K562 treated with DMSO at 1 percent for 12 hours (cell line): ENCODE results near the gene SNAPC2. TPM values are rescaled to one million over a fixed set of nuclear protein-coding genes. Genes with fewer than 3 reads are reported as not detected.

Experiments
- total RNA-seq: library from RNA; unstranded; fragments of 300-600 nt; gene quantifications from 2 replicates; pipeline ENCODE4 v1.2.3, GENCODE V29; 2022; ENCODE audit not compliant: insufficient read depth

Gene SNAPC2
- 42.2 and 51.8 TPM in 2 replicates for total RNA-seq

GRCh38 chr19:7919610-7920518 is at the start of gene SNAPC2:
Gene SNAPC2 (plus strand): TSS chr19:7920338. CDS start chr19:7920367, 29 bp downstream.

GRCh38 chr19:7874076-7874896 is 45.9 kb upstream of the SNAPC2 start, which contains the start of gene PRR36:
Gene PRR36 (minus strand): TSS chr19:7874390. CDS start chr19:7873689, 701 bp downstream.

DNA sequence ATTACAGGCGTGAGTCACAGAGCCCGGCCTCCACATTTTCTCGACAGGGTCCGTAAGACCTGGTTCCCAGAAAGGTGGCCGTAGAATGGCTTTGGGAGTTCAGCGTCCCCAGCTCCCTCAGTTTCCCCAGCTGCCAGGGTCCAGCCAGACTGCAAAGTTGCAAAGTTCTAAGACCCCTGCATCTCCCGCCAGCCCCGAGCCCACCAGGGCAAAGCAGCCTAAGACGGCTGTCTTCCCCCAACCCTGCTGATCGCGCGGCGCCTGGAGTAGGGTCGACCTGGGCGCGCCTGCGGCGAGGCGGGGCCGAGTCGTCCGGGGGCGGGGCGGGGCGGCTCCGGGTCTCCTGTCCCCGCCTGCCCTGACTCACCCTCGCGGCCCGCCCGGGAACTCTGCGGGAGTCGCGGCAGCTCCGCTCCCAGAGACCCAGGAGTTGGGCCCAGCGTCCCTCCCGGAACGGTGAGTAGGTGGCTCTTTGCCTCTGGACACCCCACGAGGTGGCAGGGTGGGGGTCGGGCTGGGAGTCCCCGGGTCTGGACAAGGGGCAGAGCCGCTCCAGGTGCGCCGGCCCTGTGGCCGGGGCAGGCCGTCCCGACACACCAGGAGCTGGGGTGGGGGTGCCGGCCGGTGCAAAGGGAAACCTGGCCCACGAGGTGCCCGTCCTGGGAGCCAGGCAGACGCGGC is 31.9 kb upstream of the SNAPC2 start, which contains the start of gene LRRC8E:
TSS of gene LRRC8E (plus strand) at position 366 of the 681 bp plus-strand sequence. CDS start 7,094 bp downstream, outside the sequence.

GRCh38 chr19:7903244-7904073 is 16.7 kb upstream of the SNAPC2 start, which contains the start of gene MAP2K7:
Gene MAP2K7 (plus strand): TSS chr19:7903877. CDS start chr19:7903945, 68 bp downstream.

DNA sequence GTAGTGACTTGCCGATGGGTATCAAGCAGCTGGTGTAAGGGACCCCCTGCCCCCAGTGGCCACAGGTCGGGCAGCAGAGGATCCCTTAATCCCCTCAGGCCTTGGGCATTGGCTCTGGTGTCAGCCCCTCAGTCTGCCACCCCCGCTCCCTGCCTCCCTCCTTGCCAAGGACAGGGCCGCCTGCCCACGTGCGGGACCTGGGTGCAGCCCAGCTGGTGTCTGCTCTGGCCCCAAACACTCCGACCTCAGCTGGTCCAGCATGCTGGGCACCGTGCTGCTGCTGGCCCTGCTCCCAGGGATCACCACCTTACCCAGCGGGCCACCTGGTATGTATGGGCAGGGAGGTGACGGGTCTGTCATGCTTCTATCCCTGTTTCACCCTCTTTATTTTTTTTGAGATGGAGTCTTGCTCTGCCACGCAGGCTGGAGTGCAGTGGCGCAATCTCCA is 5.5 kb upstream of the SNAPC2 start, which contains the start of gene TGFBR3L:
TSS of gene TGFBR3L (plus strand) at position 233 of the 448 bp plus-strand sequence.

DNA sequence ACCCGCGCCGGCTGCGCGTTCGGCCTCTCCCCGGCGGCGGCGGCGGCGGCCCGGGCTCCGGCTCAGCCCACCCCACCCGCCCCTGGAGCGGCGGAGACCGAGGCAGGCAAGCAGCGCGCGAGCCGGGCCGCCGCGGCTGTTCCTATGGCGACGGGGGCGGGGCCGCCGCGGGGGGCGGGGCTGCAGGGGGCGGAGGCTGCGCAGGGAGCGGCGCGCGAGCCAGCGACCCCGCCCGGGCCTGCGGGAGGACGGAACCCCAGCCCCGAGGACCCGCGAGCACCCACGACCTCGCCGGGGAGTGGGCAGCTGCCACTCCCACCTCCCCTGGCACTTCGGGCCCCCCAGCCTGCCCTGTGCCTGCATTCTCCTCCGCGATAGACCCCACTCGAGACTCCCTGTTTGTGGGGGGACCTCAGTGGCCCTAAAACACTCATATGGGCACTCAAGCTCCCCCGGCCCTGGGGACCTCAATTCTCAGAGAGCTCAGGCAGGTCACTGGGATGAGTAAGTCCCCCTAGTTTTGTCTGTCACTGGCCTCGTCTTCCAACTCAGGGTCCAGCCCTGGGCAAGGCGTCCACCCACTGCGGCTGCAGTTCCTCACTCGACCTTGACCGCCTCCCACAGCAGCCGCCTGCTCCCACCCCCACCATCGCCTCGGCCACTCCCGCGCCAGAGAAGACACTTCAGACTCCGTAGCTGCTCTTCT is 6.0 kb downstream of the SNAPC2 start, which contains the start of gene CTXN1:
TSS of gene CTXN1 (minus strand) at position 115 of the 706 bp plus-strand sequence. CDS start 597 bp downstream, outside the sequence.

GRCh38 chr19:7943444-7944176 is 23.5 kb downstream of the SNAPC2 start, which contains the start of gene TIMM44:
Gene TIMM44 (minus strand): TSS chr19:7943666. CDS start chr19:7943651, 15 bp downstream.

Other genes starting within 250 kb of the SNAPC2 start
- gene MCEMP1, start 243.2 kb upstream of the SNAPC2 start, total RNA-seq: 1.3 and 1.7 TPM in 2 replicates
- gene TRAPPC5, start 239.5 kb upstream of the SNAPC2 start, total RNA-seq: 75.0 and 172 TPM in 2 replicates
- 1.0 TPM in 1 of 2 replicates, not detected in the other for gene FCER2, start 218.2 kb upstream of the SNAPC2 start, total RNA-seq
- not detected in 2 replicates for gene CLEC4G, start 188.2 kb upstream of the SNAPC2 start, total RNA-seq
- gene CD209, start 172.8 kb upstream of the SNAPC2 start, total RNA-seq: not detected in 2 replicates
- gene CLEC4M, start 157.1 kb upstream of the SNAPC2 start, total RNA-seq: 0.37 TPM in 1 of 2 replicates, not detected in the other
- 8.4 and 10.6 TPM in 2 replicates for gene EVI5L, start 90.1 kb upstream of the SNAPC2 start, total RNA-seq
- gene PRR36, start 45.9 kb upstream of the SNAPC2 start, total RNA-seq: not detected in 2 replicates
- gene LRRC8E, start 31.8 kb upstream of the SNAPC2 start, total RNA-seq: 4.5 and 7.0 TPM in 2 replicates
- gene MAP2K7, start 16.5 kb upstream of the SNAPC2 start, total RNA-seq: 18.1 and 30.2 TPM in 2 replicates
- 1.00 and 1.7 TPM in 2 replicates for gene TGFBR3L, start 5.5 kb upstream of the SNAPC2 start, total RNA-seq
- gene CTXN1, start 5.8 kb downstream of the SNAPC2 start, total RNA-seq: 2.2 and 5.5 TPM in 2 replicates
- gene TIMM44, start 23.3 kb downstream of the SNAPC2 start, total RNA-seq: 141 and 160 TPM in 2 replicates
- gene ELAVL1, start 85.3 kb downstream of the SNAPC2 start, total RNA-seq: 39.4 and 83.9 TPM in 2 replicates
- not detected in 2 replicates for gene CCL25, start 132.4 kb downstream of the SNAPC2 start, total RNA-seq
- 0.07 and 0.10 TPM in 2 replicates for gene FBN3, start 229.3 kb downstream of the SNAPC2 start, total RNA-seq